ENCODE data around the gene ASB1.

DNA sequence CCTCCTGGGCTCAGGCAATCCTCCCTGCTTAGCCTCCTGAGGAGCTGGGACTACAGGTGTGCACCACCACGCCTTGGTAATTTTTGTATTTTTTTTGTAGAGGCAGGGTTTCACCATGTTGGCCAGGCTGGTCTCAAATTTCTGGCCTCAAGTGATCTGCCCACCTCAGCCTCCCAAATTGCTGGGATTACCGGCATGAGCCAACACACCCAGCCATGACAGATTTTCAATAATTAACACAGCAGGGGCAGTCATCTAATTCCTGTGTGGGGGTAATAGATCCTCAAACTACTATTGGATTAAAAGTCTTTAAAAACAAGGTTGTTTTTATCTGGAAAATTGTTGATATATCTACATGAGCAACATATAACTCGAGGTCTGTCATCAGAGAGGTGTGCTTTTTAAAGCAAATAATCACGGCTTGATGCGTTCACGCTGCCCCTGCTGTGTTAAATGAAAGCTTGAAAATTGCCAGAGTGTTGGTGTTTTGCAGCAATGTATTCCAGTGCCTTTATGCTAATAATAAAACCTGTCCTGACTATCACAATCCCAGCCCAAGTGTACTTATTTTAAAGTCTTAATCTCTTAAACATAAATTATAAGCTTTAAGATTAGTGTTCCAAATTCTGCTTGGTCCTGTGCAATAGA lies 35.6 kb upstream of the ASB1 start:
- no peak for TF ChIP-seq POLR2A (IDR thresholded peaks at IDR 0.05)
- TF ChIP-seq, protein P1, sequence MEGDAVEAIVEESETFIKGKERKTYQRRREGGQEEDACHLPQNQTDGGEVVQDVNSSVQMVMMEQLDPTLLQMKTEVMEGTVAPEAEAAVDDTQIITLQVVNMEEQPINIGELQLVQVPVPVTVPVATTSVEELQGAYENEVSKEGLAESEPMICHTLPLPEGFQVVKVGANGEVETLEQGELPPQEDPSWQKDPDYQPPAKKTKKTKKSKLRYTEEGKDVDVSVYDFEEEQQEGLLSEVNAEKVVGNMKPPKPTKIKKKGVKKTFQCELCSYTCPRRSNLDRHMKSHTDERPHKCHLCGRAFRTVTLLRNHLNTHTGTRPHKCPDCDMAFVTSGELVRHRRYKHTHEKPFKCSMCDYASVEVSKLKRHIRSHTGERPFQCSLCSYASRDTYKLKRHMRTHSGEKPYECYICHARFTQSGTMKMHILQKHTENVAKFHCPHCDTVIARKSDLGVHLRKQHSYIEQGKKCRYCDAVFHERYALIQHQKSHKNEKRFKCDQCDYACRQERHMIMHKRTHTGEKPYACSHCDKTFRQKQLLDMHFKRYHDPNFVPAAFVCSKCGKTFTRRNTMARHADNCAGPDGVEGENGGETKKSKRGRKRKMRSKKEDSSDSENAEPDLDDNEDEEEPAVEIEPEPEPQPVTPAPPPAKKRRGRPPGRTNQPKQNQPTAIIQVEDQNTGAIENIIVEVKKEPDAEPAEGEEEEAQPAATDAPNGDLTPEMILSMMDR (IDR thresholded peaks at IDR 0.05) = no peak
